ENCODE data around the gene COQ8A. TPM values are rescaled to one million over a fixed set of nuclear protein-coding genes. Genes with fewer than 3 reads are reported as not detected.
A peak's percentile ranks its signal among the peaks of the same experiment; 100 is the strongest.

COQ8A gene
- total and polyA plus RNA-seq, 8 donors: 26.4 to 384 (median 65.2) TPM

- intact Hi-C loops (cut with DNase I; ENCODE audit: low total_unique reads): no loop called here
- no peak for TF ChIP-seq CTCF (IDR thresholded peaks at IDR 0.05)
- TF ChIP-seq EP300 (IDR thresholded peaks at IDR 0.05): no peak
- no peak for TF ChIP-seq POLR2A (IDR thresholded peaks at IDR 0.05)
- TF ChIP-seq POLR2AphosphoS5 (IDR thresholded peaks at IDR 0.05): no peak
- DNase-seq: no peak
- Histone ChIP-seq H3K36me3 (peaks cover 4 to 7% (median 5%) of the 10 kb centered on the region in 4 donors), H3K27me3 (no peaks in the 10 kb centered on the region), H3K27ac (peak overlapping the region in 1 of 5 donors; percentile 35), H3K4me1 (peaks cover 12 to 59% (median 54%) of the 10 kb centered on the region in 4 donors), H3K4me3 (no peak overlapping the region), H3K9me3 (no peaks in the 10 kb centered on the region)
- WGBS, 5 donors: 63 to 76% (median 74%) methylated on average over 6 of the region's 6 CpGs
Observed at GRCh38 chr1:226950871-226951270, 10.8 kb downstream of the COQ8A start.

- no peak for DNase-seq
- Histone ChIP-seq H3K4me3 (no peak overlapping the region), H3K36me3 (peaks cover 4 to 7% (median 5%) of the 10 kb centered on the region in 4 donors), H3K9me3 (no peaks in the 10 kb centered on the region), H3K4me1 (peaks cover 6 to 52% (median 47%) of the 10 kb centered on the region in 4 donors), H3K27ac (peak overlapping the region in 1 of 5 donors; percentile 35), H3K27me3 (no peaks in the 10 kb centered on the region)
- WGBS, 5 donors: 79 to 83% (median 79%) methylated on average over 11 to 12 of the region's 12 CpGs
- TF ChIP-seq POLR2AphosphoS5 (IDR thresholded peaks at IDR 0.05) (no peak), EP300 (IDR thresholded peaks at IDR 0.05) (no peak), POLR2A (IDR thresholded peaks at IDR 0.05) (no peak), CTCF (IDR thresholded peaks at IDR 0.05) (no peak)
- intact Hi-C loops (cut with DNase I; ENCODE audit: low total_unique reads): no loop called here
Observed at GRCh38 chr1:226951286-226952117, 11.4 kb downstream of the COQ8A start.

- H3K27ac ChIP-seq: peak overlapping the region in 1 of 5 donors; percentile 21
- H3K4me1 ChIP-seq: peaks cover 0 to 47% (median 42%) of the 10 kb centered on the region in 4 donors
- intact Hi-C loops (cut with DNase I; ENCODE audit: low total_unique reads): no loop called here
- no peak overlapping the region for H3K4me3 ChIP-seq
- no peak for TF ChIP-seq POLR2A (IDR thresholded peaks at IDR 0.05)
- no peak for TF ChIP-seq CTCF (IDR thresholded peaks at IDR 0.05)
- H3K36me3 ChIP-seq: peaks cover 4 to 7% (median 5%) of the 10 kb centered on the region in 4 donors
- no peak for DNase-seq
- WGBS, 5 donors: 81 to 89% (median 88%) methylated on average over 3 of the region's 3 CpGs
- no peaks in the 10 kb centered on the region for H3K27me3 ChIP-seq
- H3K9me3 ChIP-seq: no peaks in the 10 kb centered on the region
Observed at GRCh38 chr1:226952118-226952441, 12.0 kb downstream of the COQ8A start.

GRCh38 chr1:226953175-226953800, 13.2 kb downstream of the COQ8A start:
- Histone ChIP-seq H3K27me3 (no peaks in the 10 kb centered on the region), H3K27ac (no peak overlapping the region), H3K36me3 (peaks cover 4 to 7% (median 5%) of the 10 kb centered on the region in 4 donors), H3K9me3 (no peaks in the 10 kb centered on the region), H3K4me1 (peaks cover 0 to 52% (median 42%) of the 10 kb centered on the region in 4 donors), H3K4me3 (no peak overlapping the region)
- 86 to 88% (median 88%) methylated on average over 11 of the region's 11 CpGs for WGBS, 5 donors
- TF ChIP-seq POLR2A (IDR thresholded peaks at IDR 0.05): no peak
- peak in 1 of 3 donors; percentile 46 for TF ChIP-seq POLR2AphosphoS5 (IDR thresholded peaks at IDR 0.05)
- no peak for DNase-seq
- intact Hi-C loops (cut with DNase I; ENCODE audit: low total_unique reads): no loop called here

All from stomach (tissue), 9 donors.